ENCODE measurements around the gene SPRR2E.
"Not testable (repeated sequence)": the region's sequence is repeated elsewhere in the genome, so short reads cannot be mapped to it uniquely, and the experiment has no call there.

The SPRR2E gene

DNA sequence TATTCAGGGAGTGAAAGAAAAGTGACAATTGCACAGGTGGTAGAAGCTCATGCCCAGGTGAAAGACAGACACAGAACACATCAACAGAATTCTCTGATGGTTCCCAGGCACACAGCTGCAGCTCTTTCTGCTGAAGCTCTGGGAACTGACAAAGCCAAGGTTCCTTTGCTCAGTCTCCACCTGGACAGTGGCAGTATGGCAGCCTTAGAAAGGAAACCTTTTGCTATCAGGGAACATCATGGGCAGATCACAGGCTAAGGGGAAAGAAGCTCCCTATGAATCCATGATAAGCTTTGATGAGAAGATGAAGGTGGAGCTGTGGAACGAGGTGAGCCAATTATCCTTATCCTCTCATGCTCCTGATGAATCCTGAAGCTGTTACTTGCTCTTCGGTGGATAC, 24.1 kb downstream of the SPRR2E start:
- DNase-seq (ENCODE audit: low read depth in 3 of 3, low spot score in 1 of 3), result no peak

DNA sequence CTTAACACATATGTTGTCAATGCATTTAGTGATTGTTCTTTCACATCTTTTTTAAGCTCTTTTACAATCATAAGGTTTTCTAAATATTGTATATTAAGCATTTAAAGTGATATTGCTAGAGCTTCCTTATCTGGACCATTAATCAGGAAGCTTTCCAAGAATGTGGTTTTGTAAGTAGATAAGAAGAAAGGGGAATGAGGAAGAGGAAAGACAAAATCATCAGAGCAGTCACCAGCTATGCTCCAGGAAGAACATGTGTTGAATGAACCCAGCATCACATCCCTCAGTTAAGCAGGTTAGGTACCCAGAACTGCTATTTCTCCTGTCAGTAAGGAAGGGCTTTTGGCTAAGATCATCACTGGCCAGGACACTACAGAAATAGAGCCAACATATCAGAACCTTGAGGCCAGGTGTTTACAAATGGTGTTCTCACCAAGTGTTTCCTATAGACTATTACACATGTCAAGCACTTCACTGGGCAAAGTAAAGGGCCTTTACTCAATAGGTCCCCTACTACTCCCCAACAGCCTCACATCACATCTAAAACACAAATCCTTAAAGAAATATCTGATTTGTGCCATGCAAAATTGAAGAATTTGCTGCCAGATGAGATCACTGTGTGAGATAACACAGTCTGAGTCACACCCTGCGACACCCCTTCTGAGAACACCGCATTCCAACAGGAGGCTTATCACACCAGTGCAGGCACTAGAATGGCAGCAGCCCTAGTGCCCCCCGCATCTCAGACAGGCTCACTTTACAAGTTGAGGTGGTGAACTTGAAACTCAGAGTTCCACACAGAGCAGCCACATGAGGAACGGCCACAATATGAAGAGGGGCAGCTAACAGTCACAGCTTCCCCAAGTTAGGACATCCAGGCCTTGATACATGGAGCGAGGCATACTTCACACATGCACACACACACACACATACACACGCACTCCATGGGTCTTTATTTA, 35.2 kb downstream of the SPRR2E start:
- DNase-seq (ENCODE audit: low read depth in 3 of 3, low spot score in 1 of 3), result no peak

DNA sequence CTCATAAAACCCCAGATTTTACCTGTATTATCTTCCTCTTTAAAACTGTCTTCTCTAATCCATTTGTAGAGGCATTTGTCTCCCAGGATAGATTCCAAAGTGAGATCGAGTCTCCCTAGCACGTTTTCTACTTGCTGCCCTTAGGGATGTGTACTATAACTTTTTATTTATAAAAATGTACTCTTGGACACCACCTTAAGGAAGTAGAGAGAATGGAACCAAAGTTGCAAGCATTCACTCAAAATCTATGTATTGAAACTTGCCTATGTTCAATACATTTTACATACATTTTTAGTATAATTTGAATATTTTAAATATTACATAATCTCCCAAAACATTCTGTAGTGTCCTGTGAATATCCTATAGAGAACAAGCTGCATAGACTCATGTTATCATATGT, 36.2 kb downstream of the SPRR2E start:
- no peak for DNase-seq (ENCODE audit: low read depth in 3 of 3, low spot score in 1 of 3)

DNA sequence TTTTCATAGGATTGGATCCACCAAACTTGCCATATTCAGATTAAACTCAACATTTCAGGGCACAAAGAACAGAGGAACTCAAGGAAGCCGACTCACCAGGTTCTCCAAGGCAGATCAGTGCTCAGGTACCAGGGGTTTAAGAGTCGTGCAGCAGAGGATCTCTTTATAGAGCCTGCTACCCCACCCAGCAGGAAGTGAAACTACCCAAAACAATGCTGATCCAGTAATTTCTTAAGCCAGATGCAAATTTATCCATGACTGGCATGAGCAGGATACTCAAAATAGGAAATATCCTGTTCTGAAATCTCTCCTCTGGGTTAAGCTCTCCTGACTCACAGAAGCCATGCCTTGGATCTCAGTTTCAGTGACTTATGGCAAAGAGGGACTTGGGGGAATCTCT, 37.0 kb downstream of the SPRR2E start, which contains the start of gene SPRR2A:
SPRR2A (minus strand) TSS at position 138 of the 400 bp plus-strand sequence. CDS start 777 bp downstream, outside the sequence.
- no peak for DNase-seq (ENCODE audit: low read depth in 3 of 3, low spot score in 1 of 3)

DNA sequence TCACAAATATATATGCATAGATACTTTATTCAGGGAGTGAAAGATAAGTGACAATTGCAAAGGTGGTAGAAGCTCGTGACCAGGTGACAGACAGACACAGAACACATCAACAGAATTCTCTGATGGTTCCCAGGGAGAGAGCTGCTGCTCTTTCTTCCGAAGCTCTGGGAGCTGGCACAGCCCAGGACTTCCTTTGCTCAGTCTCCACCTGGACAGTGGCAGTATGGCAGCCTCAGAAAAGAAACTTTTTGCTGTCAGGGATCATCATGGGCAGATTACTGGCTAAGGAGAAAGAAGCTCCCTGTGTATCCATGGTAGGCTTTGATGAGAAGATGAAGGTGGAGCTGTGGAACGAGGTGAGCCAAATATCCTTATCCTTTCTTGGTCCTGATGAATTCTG, 38.2 kb downstream of the SPRR2E start:
- DNase-seq (ENCODE audit: low read depth in 3 of 3, low spot score in 1 of 3), result not testable (repeated sequence)

DNA sequence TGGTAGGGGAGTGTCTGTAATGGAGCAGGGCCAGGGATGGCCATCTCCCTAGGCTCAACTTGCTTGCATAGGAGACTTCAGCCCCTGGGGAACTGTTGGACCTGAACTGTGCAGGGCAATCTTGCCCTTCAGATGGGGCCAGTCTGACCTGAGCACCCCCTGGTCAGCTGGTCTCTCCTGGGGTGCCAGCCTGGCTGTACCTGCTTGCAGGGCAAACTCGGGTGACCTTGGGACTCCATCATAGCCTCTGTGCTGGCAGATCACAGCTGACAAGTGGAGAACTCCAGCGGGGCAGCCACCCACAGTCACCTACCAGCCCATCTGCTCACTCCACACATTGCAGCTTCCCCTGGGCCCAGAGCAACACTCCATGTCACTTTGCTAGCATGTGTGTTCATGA, 45.1 kb downstream of the SPRR2E start:
- no peak for DNase-seq (ENCODE audit: low read depth in 3 of 3, low spot score in 1 of 3)

Data from stimulated activated CD4-positive, alpha-beta T cell treated with anti-CD3 and anti-CD28 coated beads, TNF-alpha, amount 100 ng/mL, for 1 hour (primary cell).